Uterus (tissue), 4 donors: ENCODE measurements around the gene BDH1. TPM values are rescaled to one million over a fixed set of nuclear protein-coding genes. Genes with fewer than 3 reads are reported as not detected.

Experiments
- DNase-seq, 2 donors: peaks; one replicate each; pipeline ENCODE4 v3.0.0-alpha.2; 2019 to 2020
- H3K27ac ChIP-seq, 2 donors: fragments of 200-600 bp; sonication (generic); 1 replicate in 1 of 2; 2 replicates in 1 of 2; pipeline ENCODE4 v1.5.1; 2016 to 2018
- H3K27me3 ChIP-seq, 2 donors: fragments of 200-600 bp; sonication (generic); one replicate each; pipeline ENCODE4 v1.5.1; 2018 to 2019; ENCODE audit warnings: control low read depth in 1 of 2
- H3K36me3 ChIP-seq, 2 donors: fragments of 200-600 bp; sonication (generic); one replicate each; pipeline ENCODE4 v1.5.1; 2019; ENCODE audit warnings: control low read depth in 1 of 2
- H3K4me1 ChIP-seq, 2 donors: fragments of 200-600 bp; sonication (generic); one replicate each; pipeline ENCODE4 v1.5.1; 2018 to 2019; ENCODE audit warnings: control low read depth in 1 of 2
- H3K4me3 ChIP-seq, 2 donors: fragments of 200-600 bp; sonication (generic); 1 replicate in 1 of 2; 2 replicates in 1 of 2; pipeline ENCODE4 v1.5.1; 2018 to 2019; ENCODE audit warnings: mild to moderate bottlenecking in 1 of 2
- H3K9me3 ChIP-seq, 2 donors: fragments of 200-600 bp; sonication (generic); one replicate each; pipeline ENCODE4 v1.5.1; 2019; ENCODE audit warnings: control low read depth in 1 of 2
- CTCF ChIP-seq, 4 experiments: fragments of 200-600 bp in 2 of 4; fragments of 450-650 bp in 2 of 4; sonication (generic) in 2 of 4; IDR thresholded peaks; one replicate each; pipeline ENCODE4 v1.5.1; 2016 to 2019; ENCODE audit warnings: antibody characterized with exemption in 4 of 4, mild to moderate bottlenecking in 2 of 4, moderate library complexity in 1 of 4
- POLR2A ChIP-seq, 2 donors: fragments of 450-650 bp; IDR thresholded peaks; one replicate each; pipeline ENCODE4 v1.6.1; 2016; ENCODE audit warnings: antibody characterized with exemption in 2 of 2, mild to moderate bottlenecking in 1 of 2, moderate library complexity in 1 of 2
- intact Hi-C: fragments of 100-400 bp; cut with DNase I; formaldehyde crosslinking; loops from one replicate; pipeline ENCODE4 v1.15.1; 2023; ENCODE audit warnings: low total_unique reads
- total RNA-seq, 4 donors: library from RNA; depleted of rRNA in 3 of 4; stranded (reverse); fragments of >200 nt in 3 of 4; gene quantifications; one replicate each; pipeline versions ENCODE4 v1.1.0 to v1.2.4, GENCODE V29; 2014 to 2023
- donor health status: DM: yes; HTN: yes; CAD: no.

The BDH1 gene
- total RNA-seq, 4 donors from 2014 or later: 4.4 to 23.1 (median 8.6) TPM

- Histone ChIP-seq H3K27me3 (no peaks in the 10 kb centered on the region), H3K27ac (no peak overlapping the region)
- TF ChIP-seq POLR2A (IDR thresholded peaks at IDR 0.05): no peak
- TF ChIP-seq CTCF (IDR thresholded peaks at IDR 0.05): no peak
Observed at GRCh38 chr3:197542741-197543454, 12.9 kb downstream of the BDH1 start.

GRCh38 chr3:197541756-197542539 is 13.8 kb downstream of the BDH1 start:
- Histone ChIP-seq H3K4me1 (no peaks in the 10 kb centered on the region), H3K27me3 (no peaks in the 10 kb centered on the region), H3K9me3 (no peaks in the 10 kb centered on the region), H3K4me3 (no peak overlapping the region), H3K36me3 (no peaks in the 10 kb centered on the region), H3K27ac (no peak overlapping the region)
- DNase-seq: peak in 1 of 2 donors; percentile 30
- TF ChIP-seq POLR2A (IDR thresholded peaks at IDR 0.05) (no peak), CTCF (IDR thresholded peaks at IDR 0.05) (no peak)
- intact Hi-C loops: no loop called here

More at GRCh38 chr3:197542741-197543454, 12.9 kb downstream of the BDH1 start:
- Histone ChIP-seq H3K9me3 (no peaks in the 10 kb centered on the region), H3K4me3 (no peak overlapping the region), H3K4me1 (no peaks in the 10 kb centered on the region), H3K36me3 (no peaks in the 10 kb centered on the region)
- DNase-seq: no peak
- intact Hi-C loops: no loop called here

GRCh38 chr3:197540961-197541377 is 14.8 kb downstream of the BDH1 start:
- H3K9me3 ChIP-seq: no peaks in the 10 kb centered on the region
- DNase-seq: no peak
- H3K27ac ChIP-seq: no peak overlapping the region
- TF ChIP-seq POLR2A (IDR thresholded peaks at IDR 0.05) (no peak), CTCF (IDR thresholded peaks at IDR 0.05) (no peak)
- H3K4me1 ChIP-seq: no peaks in the 10 kb centered on the region
- H3K27me3 ChIP-seq: no peaks in the 10 kb centered on the region
- intact Hi-C loops: no loop called here
- H3K36me3 ChIP-seq: no peaks in the 10 kb centered on the region
- no peak overlapping the region for H3K4me3 ChIP-seq

GRCh38 chr3:197539651-197540051 is 16.1 kb downstream of the BDH1 start:
- Histone ChIP-seq H3K27me3 (no peaks in the 10 kb centered on the region), H3K36me3 (no peaks in the 10 kb centered on the region), H3K9me3 (no peaks in the 10 kb centered on the region), H3K4me3 (no peak overlapping the region), H3K4me1 (no peaks in the 10 kb centered on the region), H3K27ac (no peak overlapping the region)
- DNase-seq: no peak
- no peak for TF ChIP-seq POLR2A (IDR thresholded peaks at IDR 0.05)
- TF ChIP-seq CTCF (IDR thresholded peaks at IDR 0.05): no peak
- intact Hi-C loops: no loop called here
